Keratinocyte (primary cell): ENCODE measurements around the gene SPTBN1. TPM values are rescaled to one million over a fixed set of nuclear protein-coding genes. Genes with fewer than 3 reads are reported as not detected.

Experiments used
- DNase-seq: peaks from one replicate; pipeline ENCODE4 v3.0.0-alpha.2; 2011; ENCODE audit warnings: low read depth, missing footprints, low spot score
- FAIRE-seq: peaks from 2 replicates; lab custom pipeline; 2011; peaks lifted over from hg19 to GRCh38; lab: Jason Lieb, UNC
- H2AFZ ChIP-seq: 2 replicates; pipeline ENCODE4 v1.6.0; 2012; ENCODE audit warnings: low read length, control low read depth, inconsistent platforms; ENCODE audit not compliant: control insufficient read depth
- H3K27ac ChIP-seq: 2 replicates; pipeline ENCODE4 v1.5.1; 2011; ENCODE audit warnings: low read length; ENCODE audit not compliant: control insufficient read depth, insufficient read depth
- H3K27me3 ChIP-seq: 3 replicates; pipeline ENCODE4 v1.6.0; 2011; ENCODE audit warnings: low read length; ENCODE audit not compliant: control insufficient read depth, insufficient read depth; ENCODE audit errors: extremely low read depth
- H3K36me3 ChIP-seq, 2 experiments: 2 replicates in 1 of 2; 3 replicates in 1 of 2; pipeline ENCODE4 v1.5.1; 2011; ENCODE audit warnings: low read length in 2 of 2, mild to moderate bottlenecking in 1 of 2; ENCODE audit not compliant: control insufficient read depth in 2 of 2, insufficient read depth in 2 of 2; ENCODE audit errors: extremely low read depth in 1 of 2
- H3K4me1 ChIP-seq: 3 replicates; pipeline ENCODE4 v1.5.1; 2011; ENCODE audit warnings: low read length; ENCODE audit not compliant: control insufficient read depth, insufficient read depth; ENCODE audit errors: extremely low read depth
- H3K4me2 ChIP-seq: 3 replicates; pipeline ENCODE4 v1.6.0; 2011; ENCODE audit warnings: low read depth, low read length; ENCODE audit not compliant: control insufficient read depth, insufficient read depth; ENCODE audit errors: extremely low read depth
- H3K4me3 ChIP-seq, 3 experiments: fragments of 200-600 bp in 1 of 3; sonication (generic) in 1 of 3; 2 replicates in 2 of 3; 3 replicates in 1 of 3; pipeline ENCODE4 v1.5.1; 2011 to 2016; ENCODE audit warnings: low read length in 3 of 3, mild to moderate bottlenecking in 3 of 3, control low read depth in 2 of 3, inconsistent platforms in 1 of 3, low read depth in 1 of 3, mixed read lengths in 1 of 3, mixed run types in 1 of 3, moderate library complexity in 1 of 3; ENCODE audit not compliant: control insufficient read depth in 2 of 3, insufficient read depth in 2 of 3; ENCODE audit errors: extremely low read depth in 1 of 3
- H3K79me2 ChIP-seq: 2 replicates; pipeline ENCODE4 v1.6.0; 2012; ENCODE audit warnings: low read length; ENCODE audit not compliant: control insufficient read depth, insufficient read depth
- H3K9ac ChIP-seq: 3 replicates; pipeline ENCODE4 v1.6.0; 2011; ENCODE audit warnings: low read length; ENCODE audit not compliant: control insufficient read depth, insufficient read depth; ENCODE audit errors: extremely low read depth
- H3K9me1 ChIP-seq: 3 replicates; pipeline ENCODE4 v1.6.0; 2011; ENCODE audit warnings: low read length; ENCODE audit not compliant: control insufficient read depth, insufficient read depth; ENCODE audit errors: extremely low read depth
- H3K9me3 ChIP-seq: 2 replicates; pipeline ENCODE4 v1.5.1; 2012; ENCODE audit warnings: low read depth, low read length; ENCODE audit not compliant: control insufficient read depth
- H4K20me1 ChIP-seq: 3 replicates; pipeline ENCODE4 v1.6.0; 2011; ENCODE audit warnings: low read length; ENCODE audit not compliant: control insufficient read depth, insufficient read depth; ENCODE audit errors: extremely low read depth
- EZH2 ChIP-seq: IDR thresholded peaks from one replicate; pipeline ENCODE4 v1.6.1; 2012; ENCODE audit warnings: inconsistent platforms, mild to moderate bottlenecking, low read length, moderate library complexity
- dilution Hi-C: fragments of 300-500 bp; cut with MboI; formaldehyde crosslinking; loops from one replicate; pipeline ENCODE4 v1.7.0; 2020; ENCODE audit warnings: low sequenced_read_pairs; ENCODE audit not compliant: extremely low pct_ligation_motif_present
- polyA plus RNA-seq, 5 experiments: library from polyadenylated mRNA; depleted of rRNA in 3 of 5; stranded (reverse) in 3 of 5; stranded (forward) in 1 of 5; unstranded in 1 of 5; fragments of >200 nt; gene quantifications; 1 replicate in 1 of 5; 2 replicates in 3 of 5; 3 replicates in 1 of 5; pipeline versions ENCODE4 v1.2.1 to v1.2.3, GENCODE V29; 2011 to 2012; ENCODE audit warnings: missing spikeins in 2 of 5, low read depth in 1 of 5, low replicate concordance in 1 of 5
- TF ChIP-seq, protein P1 (sequence below), 3 experiments: IDR thresholded peaks in 1 of 3; conservative IDR thresholded peaks in 1 of 3; optimal IDR thresholded peaks in 1 of 3; 2 replicates in 2 of 3; 3 replicates in 1 of 3; pipeline versions ENCODE3 to v1.5.1; 2011; ENCODE audit warnings: low read length in 3 of 3, mild to moderate bottlenecking in 3 of 3, moderate library complexity in 2 of 3, control low read depth in 1 of 3, inconsistent platforms in 1 of 3; ENCODE audit not compliant: insufficient read depth in 2 of 3; ENCODE audit errors: extremely low read depth in 1 of 3

SPTBN1 gene
- polyA plus RNA-seq, 1 donor (not counting 4 experiments of a cell fraction or from before 2014, with no cell fraction given): 40.0 TPM

DNA sequence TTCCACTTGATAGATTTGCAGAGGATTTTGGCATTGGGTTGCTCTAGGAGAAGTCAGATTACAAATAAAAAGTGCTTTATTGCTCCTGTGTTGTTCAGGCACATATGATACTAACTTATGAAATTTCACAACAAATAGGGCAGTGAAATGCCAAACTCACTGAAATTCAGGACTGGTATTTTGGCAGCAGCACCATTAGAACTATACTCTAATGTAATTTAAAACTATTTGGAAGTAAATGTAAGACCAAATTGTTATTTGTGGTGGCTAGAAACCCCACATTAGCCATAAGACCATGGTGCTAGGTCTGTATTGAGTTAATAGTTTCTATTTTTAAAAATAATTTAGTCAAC lies 57.2 kb downstream of the SPTBN1 start:
- dilution Hi-C loops: no loop called here
- no peaks in the 10 kb centered on the region for H3K79me2 ChIP-seq
- H3K4me2 ChIP-seq: no peak overlapping the region
- H3K4me1 ChIP-seq: no peaks in the 10 kb centered on the region
- no peaks in the 10 kb centered on the region for H4K20me1 ChIP-seq
- DNase-seq (no peak), FAIRE-seq (no peak)
- no peak overlapping the region for H3K9ac ChIP-seq
- no peak overlapping the region for H3K27ac ChIP-seq
- TF ChIP-seq, protein P1, sequence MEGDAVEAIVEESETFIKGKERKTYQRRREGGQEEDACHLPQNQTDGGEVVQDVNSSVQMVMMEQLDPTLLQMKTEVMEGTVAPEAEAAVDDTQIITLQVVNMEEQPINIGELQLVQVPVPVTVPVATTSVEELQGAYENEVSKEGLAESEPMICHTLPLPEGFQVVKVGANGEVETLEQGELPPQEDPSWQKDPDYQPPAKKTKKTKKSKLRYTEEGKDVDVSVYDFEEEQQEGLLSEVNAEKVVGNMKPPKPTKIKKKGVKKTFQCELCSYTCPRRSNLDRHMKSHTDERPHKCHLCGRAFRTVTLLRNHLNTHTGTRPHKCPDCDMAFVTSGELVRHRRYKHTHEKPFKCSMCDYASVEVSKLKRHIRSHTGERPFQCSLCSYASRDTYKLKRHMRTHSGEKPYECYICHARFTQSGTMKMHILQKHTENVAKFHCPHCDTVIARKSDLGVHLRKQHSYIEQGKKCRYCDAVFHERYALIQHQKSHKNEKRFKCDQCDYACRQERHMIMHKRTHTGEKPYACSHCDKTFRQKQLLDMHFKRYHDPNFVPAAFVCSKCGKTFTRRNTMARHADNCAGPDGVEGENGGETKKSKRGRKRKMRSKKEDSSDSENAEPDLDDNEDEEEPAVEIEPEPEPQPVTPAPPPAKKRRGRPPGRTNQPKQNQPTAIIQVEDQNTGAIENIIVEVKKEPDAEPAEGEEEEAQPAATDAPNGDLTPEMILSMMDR (optimal IDR thresholded peaks at IDR 0.05 in 1 of 3, IDR thresholded peaks at IDR 0.05 in 1 of 3, conservative IDR thresholded peaks at IDR 0.05 in 1 of 3; ENCODE audit: extremely low read depth in 1 of 3, insufficient read depth in 2 of 3, low read length in 3 of 3): no peak
- TF ChIP-seq EZH2: no peak
- no peak overlapping the region for H2AFZ ChIP-seq
- H3K27me3 ChIP-seq: no peaks in the 10 kb centered on the region
- H3K9me3 ChIP-seq: no peaks in the 10 kb centered on the region
- H3K9me1 ChIP-seq: no peaks in the 10 kb centered on the region
- no peaks in the 10 kb centered on the region for H3K36me3 ChIP-seq
- no peak overlapping the region for H3K4me3 ChIP-seq

DNA sequence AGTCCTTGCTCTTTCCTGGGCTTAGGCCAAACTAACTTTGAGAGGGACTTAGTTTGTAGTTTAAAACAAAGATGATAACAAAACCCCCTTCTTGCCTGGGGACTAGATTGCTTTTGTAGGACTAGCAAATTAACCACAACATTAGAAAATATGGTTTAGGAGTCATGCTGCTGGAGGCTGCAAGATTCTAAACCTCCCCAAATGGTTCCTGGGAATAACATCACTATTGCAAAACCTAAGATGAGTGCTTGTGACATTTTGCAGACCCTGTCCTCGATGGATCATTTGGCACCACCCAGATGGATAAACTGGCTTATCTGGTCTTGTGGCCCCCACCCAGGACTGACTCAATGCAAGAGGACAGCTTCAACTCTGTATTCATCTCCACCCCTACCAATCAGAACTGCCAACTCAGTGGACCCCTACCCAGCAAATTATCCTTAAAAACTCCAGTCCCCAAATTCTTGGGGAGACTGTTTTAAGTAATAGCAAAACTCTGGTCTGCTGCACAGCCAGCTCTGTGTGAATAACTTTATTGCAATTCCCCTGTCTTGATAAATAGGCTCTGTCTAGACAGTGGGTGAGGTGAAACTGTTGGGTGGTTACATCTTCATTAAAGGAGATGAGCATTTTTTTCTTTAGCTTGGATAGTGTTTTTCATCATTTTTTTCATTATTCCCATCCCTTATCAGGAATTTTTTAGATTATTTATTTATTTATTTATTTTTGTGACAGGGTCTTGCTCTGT lies 58.9 kb downstream of the SPTBN1 start:
- Histone ChIP-seq H3K27ac (no peak overlapping the region), H4K20me1 (no peaks in the 10 kb centered on the region), H3K9me3 (no peaks in the 10 kb centered on the region), H3K79me2 (no peaks in the 10 kb centered on the region), H3K4me1 (no peaks in the 10 kb centered on the region), H3K9me1 (no peaks in the 10 kb centered on the region), H3K9ac (no peak overlapping the region), H3K4me2 (no peak overlapping the region), H3K4me3 (no peak overlapping the region), H2AFZ (no peak overlapping the region), H3K36me3 (no peaks in the 10 kb centered on the region), H3K27me3 (no peaks in the 10 kb centered on the region)
- DNase-seq: no peak
- no peak for FAIRE-seq
- TF ChIP-seq, protein P1 (optimal IDR thresholded peaks at IDR 0.05 in 1 of 3, IDR thresholded peaks at IDR 0.05 in 1 of 3, conservative IDR thresholded peaks at IDR 0.05 in 1 of 3; ENCODE audit: extremely low read depth in 1 of 3, insufficient read depth in 2 of 3, low read length in 3 of 3): no peak
- no peak for TF ChIP-seq EZH2
- dilution Hi-C loops: no loop called here
